IMR-90 (cell line): Measurements from ENCODE around the gene BPIFB2.

Experiments
- BHLHE40 ChIP-seq: fragments of 150-350 bp; IDR thresholded peaks from 2 replicates; pipeline ENCODE4 v1.6.1; 2016; ENCODE audit warnings: mild to moderate bottlenecking, low read depth, low read length
- CEBPB ChIP-seq: IDR thresholded peaks from 2 replicates; pipeline ENCODE4 v1.6.1; 2012; ENCODE audit warnings: low read depth, low read length, improper control_type of control experiment
- MAFK ChIP-seq: IDR thresholded peaks from 2 replicates; pipeline ENCODE4 v1.6.1; 2012; ENCODE audit warnings: low read depth, low read length, improper control_type of control experiment
- MAZ ChIP-seq: IDR thresholded peaks from 2 replicates; pipeline ENCODE4 v1.6.1; 2012; ENCODE audit warnings: low read depth, mild to moderate bottlenecking, low read length, improper control_type of control experiment, moderate library complexity, borderline replicate concordance
- POLR2A ChIP-seq: IDR thresholded peaks from 2 replicates; pipeline ENCODE4 v1.6.1; 2012; ENCODE audit warnings: mild to moderate bottlenecking, low read depth, low read length
- RAD21 ChIP-seq: IDR thresholded peaks from 2 replicates; pipeline ENCODE4 v1.6.1; 2012; ENCODE audit warnings: low read length, improper control_type of control experiment
- RCOR1 ChIP-seq: IDR thresholded peaks from 2 replicates; pipeline ENCODE4 v1.6.1; 2012; ENCODE audit warnings: mild to moderate bottlenecking, low read length, improper control_type of control experiment; ENCODE audit not compliant: insufficient replicate concordance
- RFX5 ChIP-seq: IDR thresholded peaks from 2 replicates; pipeline ENCODE4 v1.8.0; 2012; ENCODE audit warnings: low read depth, mild to moderate bottlenecking, low read length, moderate library complexity
- SMC3 ChIP-seq: fragments of 150-350 bp; IDR thresholded peaks from 2 replicates; pipeline ENCODE4 v1.6.1; 2016; ENCODE audit warnings: low read depth, mild to moderate bottlenecking, antibody characterized with exemption, low read length, moderate library complexity
- TF ChIP-seq, protein P1 (sequence below): conservative IDR thresholded peaks from 2 replicates; pipeline ENCODE4 v1.5.1; 2012; ENCODE audit warnings: mild to moderate bottlenecking, low read depth, low read length, improper control_type of control experiment
- TF ChIP-seq, protein P2 (sequence below): fragments of 150-350 bp; IDR thresholded peaks from 2 replicates; pipeline ENCODE4 v1.6.1; 2017; ENCODE audit warnings: mild to moderate bottlenecking, antibody characterized with exemption, low read length, low read depth

- TF ChIP-seq CEBPB (no peak), RFX5 (no peak), BHLHE40 (no peak), SMC3 (no peak), RAD21 (no peak), MAFK (no peak), POLR2A (no peak), RCOR1 (no peak), MAZ (no peak)
- TF ChIP-seq, protein P1, sequence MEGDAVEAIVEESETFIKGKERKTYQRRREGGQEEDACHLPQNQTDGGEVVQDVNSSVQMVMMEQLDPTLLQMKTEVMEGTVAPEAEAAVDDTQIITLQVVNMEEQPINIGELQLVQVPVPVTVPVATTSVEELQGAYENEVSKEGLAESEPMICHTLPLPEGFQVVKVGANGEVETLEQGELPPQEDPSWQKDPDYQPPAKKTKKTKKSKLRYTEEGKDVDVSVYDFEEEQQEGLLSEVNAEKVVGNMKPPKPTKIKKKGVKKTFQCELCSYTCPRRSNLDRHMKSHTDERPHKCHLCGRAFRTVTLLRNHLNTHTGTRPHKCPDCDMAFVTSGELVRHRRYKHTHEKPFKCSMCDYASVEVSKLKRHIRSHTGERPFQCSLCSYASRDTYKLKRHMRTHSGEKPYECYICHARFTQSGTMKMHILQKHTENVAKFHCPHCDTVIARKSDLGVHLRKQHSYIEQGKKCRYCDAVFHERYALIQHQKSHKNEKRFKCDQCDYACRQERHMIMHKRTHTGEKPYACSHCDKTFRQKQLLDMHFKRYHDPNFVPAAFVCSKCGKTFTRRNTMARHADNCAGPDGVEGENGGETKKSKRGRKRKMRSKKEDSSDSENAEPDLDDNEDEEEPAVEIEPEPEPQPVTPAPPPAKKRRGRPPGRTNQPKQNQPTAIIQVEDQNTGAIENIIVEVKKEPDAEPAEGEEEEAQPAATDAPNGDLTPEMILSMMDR, result no peak
- TF ChIP-seq, protein P2, sequence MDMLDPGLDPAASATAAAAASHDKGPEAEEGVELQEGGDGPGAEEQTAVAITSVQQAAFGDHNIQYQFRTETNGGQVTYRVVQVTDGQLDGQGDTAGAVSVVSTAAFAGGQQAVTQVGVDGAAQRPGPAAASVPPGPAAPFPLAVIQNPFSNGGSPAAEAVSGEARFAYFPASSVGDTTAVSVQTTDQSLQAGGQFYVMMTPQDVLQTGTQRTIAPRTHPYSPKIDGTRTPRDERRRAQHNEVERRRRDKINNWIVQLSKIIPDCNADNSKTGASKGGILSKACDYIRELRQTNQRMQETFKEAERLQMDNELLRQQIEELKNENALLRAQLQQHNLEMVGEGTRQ, result no peak
These were observed 29.5 kb upstream of the BPIFB2 start for GRCh38 chr20:32978009-32978335.
